ENCODE measurements around the gene SLC38A9.

The SLC38A9 gene

GRCh38 chr5:55747778-55748318, 35.7 kb upstream of the SLC38A9 start:
- no peak for TF ChIP-seq CTCF (IDR thresholded peaks at IDR 0.05; ENCODE audit: low read depth, low read length)
- no peak for DNase-seq (ENCODE audit: extremely low read depth, low read depth)

GRCh38 chr5:55742778-55743177, 30.7 kb upstream of the SLC38A9 start:
- no peak for TF ChIP-seq CTCF (IDR thresholded peaks at IDR 0.05; ENCODE audit: low read depth, low read length)
- no peak for DNase-seq (ENCODE audit: extremely low read depth, low read depth)

GRCh38 chr5:55737793-55738192, 25.7 kb upstream of the SLC38A9 start, which contains the start of gene DDX4:
DDX4 (plus strand) TSS chr5:55738061; CDS start chr5:55738964, 903 bp downstream.
- DNase-seq (ENCODE audit: extremely low read depth, low read depth), result no peak

GRCh38 chr5:55734658-55735057, 22.5 kb upstream of the SLC38A9 start:
- no peak for DNase-seq (ENCODE audit: extremely low read depth, low read depth)
- TF ChIP-seq CTCF (IDR thresholded peaks at IDR 0.05; ENCODE audit: low read depth, low read length), result no peak

More at GRCh38 chr5:55737793-55738192, 25.7 kb upstream of the SLC38A9 start, which contains the start of gene DDX4:
- no peak for TF ChIP-seq CTCF (IDR thresholded peaks at IDR 0.05; ENCODE audit: low read depth, low read length)

GRCh38 chr5:55732585-55732984, 20.5 kb upstream of the SLC38A9 start:
- no peak for TF ChIP-seq CTCF (IDR thresholded peaks at IDR 0.05; ENCODE audit: low read depth, low read length)
- no peak for DNase-seq (ENCODE audit: extremely low read depth, low read depth)

GRCh38 chr5:55731848-55732247, 19.7 kb upstream of the SLC38A9 start:
- no peak for TF ChIP-seq CTCF (IDR thresholded peaks at IDR 0.05; ENCODE audit: low read depth, low read length)
- DNase-seq (ENCODE audit: extremely low read depth, low read depth), result no peak

GRCh38 chr5:55724281-55724680, 12.2 kb upstream of the SLC38A9 start:
- TF ChIP-seq CTCF (IDR thresholded peaks at IDR 0.05; ENCODE audit: low read depth, low read length), result no peak
- no peak for DNase-seq (ENCODE audit: extremely low read depth, low read depth)

Data from AG09319 (cell line).